HCT116 (cell line): ENCODE data around the gene SERPINB6. TPM values are rescaled to one million over a fixed set of nuclear protein-coding genes. Genes with fewer than 3 reads are reported as not detected.

Source experiments
- ATAC-seq: fragments of 200-7000 bp; cut with Tn5 transposase; 2 replicates; pipeline ENCODE4 v1.9.1; 2020; ENCODE audit warnings: mild to moderate bottlenecking, moderate library complexity
- BruUV-seq: library from RNA; stranded (reverse); fragments of 400-500 nt; replicated peaks from 2 replicates; lab custom pipeline; 2021; lab: Mats Ljungman, UMichigan
- CTCF ChIA-PET: fragments of 300-600 bp; sonication (Branson Sonifier 250); formaldehyde crosslinking; loops from one replicate; lab custom pipeline; 2021; ENCODE audit warnings: antibody characterized with exemption; lab: Charles Lee
- POLR2A ChIA-PET: fragments of 300-600, 350-600 bp; sonication (Branson Sonifier 250); formaldehyde crosslinking; loops from one replicate; lab custom pipeline; 2021; ENCODE audit warnings: antibody characterized with exemption; lab: Charles Lee
- RAD21 ChIA-PET, 2 experiments: fragments of 300-600 bp; sonication (Branson Sonifier 250); formaldehyde crosslinking; loops; one replicate each; lab custom pipeline; 2023; ENCODE audit warnings: low total read pairs in 2 of 2; ENCODE audit not compliant: uncharacterized antibody in 2 of 2, unreplicated experiment in 2 of 2, low non-redundant PET in 1 of 2; lab: Charles Lee
- DNase-seq: peaks from one replicate; pipeline ENCODE4 v3.0.0-alpha.2; 2010; ENCODE audit warnings: low read depth, low spot score
- H2AFZ ChIP-seq: fragments of 200-600 bp; shearing (Covaris generic), sonication (generic); 2 replicates; pipeline ENCODE4 v1.6.1; 2017; ENCODE audit warnings: low read depth, mixed run types, mixed read lengths, antibody characterized with exemption, low read length; ENCODE audit not compliant: poor library complexity, severe bottlenecking
- H3K27ac ChIP-seq: 2 replicates; pipeline ENCODE4 v1.5.1; 2012; ENCODE audit warnings: low read depth, low read length
- H3K27me3 ChIP-seq: fragments of 200-600 bp; sonication (generic); 2 replicates; pipeline ENCODE4 v1.6.1; 2016; ENCODE audit warnings: mixed run types, low read length, mixed read lengths; ENCODE audit not compliant: insufficient read depth
- H3K36me3 ChIP-seq, 2 experiments: fragments of 200-500 bp in 1 of 2; fragments of 200-600 bp in 1 of 2; sonication (Bioruptor generic) in 1 of 2; sonication (generic) in 1 of 2; 2 replicates each; pipeline versions ENCODE4 v1.5.1 to v1.6.1; 2014 to 2016; ENCODE audit warnings: low read length in 2 of 2, inconsistent platforms in 1 of 2, mixed read lengths in 1 of 2, mixed run types in 1 of 2; ENCODE audit not compliant: insufficient read depth in 2 of 2, control insufficient read depth in 1 of 2
- H3K4me1 ChIP-seq, 2 experiments: fragments of 200-600 bp in 1 of 2; sonication (generic) in 1 of 2; 2 replicates each; pipeline versions ENCODE4 v1.5.1 to v1.6.1; 2012 to 2017; ENCODE audit warnings: low read length in 2 of 2, inconsistent platforms in 1 of 2, mild to moderate bottlenecking in 1 of 2, mixed read lengths in 1 of 2, mixed run types in 1 of 2, moderate library complexity in 1 of 2; ENCODE audit not compliant: insufficient read depth in 2 of 2, control insufficient read depth in 1 of 2
- H3K4me2 ChIP-seq: fragments of 200-600 bp; sonication (generic); 2 replicates; pipeline ENCODE4 v1.6.1; 2017; ENCODE audit warnings: mixed run types, low read length, mixed read lengths
- H3K4me3 ChIP-seq, 2 experiments: fragments of 200-600 bp in 1 of 2; sonication (generic) in 1 of 2; replicated peaks in 1 of 2; 2 replicates each; pipeline ENCODE4 v1.5.1; 2011 to 2016; ENCODE audit warnings: low read length in 2 of 2, control low read depth in 1 of 2, low read depth in 1 of 2, mild to moderate bottlenecking in 1 of 2, mixed read lengths in 1 of 2, mixed run types in 1 of 2
- H3K79me2 ChIP-seq: fragments of 200-600 bp; sonication (generic); 2 replicates; pipeline ENCODE4 v1.6.1; 2017; ENCODE audit warnings: mild to moderate bottlenecking, mixed run types, low read length, moderate library complexity, mixed read lengths; ENCODE audit not compliant: insufficient read depth
- H3K9ac ChIP-seq: fragments of 200-600 bp; sonication (generic); 2 replicates; pipeline ENCODE4 v1.6.1; 2016; ENCODE audit warnings: low read length, mixed read lengths
- H3K9me2 ChIP-seq: fragments of 200-600 bp; sonication (generic), shearing (Covaris generic); 2 replicates; pipeline ENCODE4 v1.6.1; 2017; ENCODE audit warnings: mixed run types, mild to moderate bottlenecking, moderate library complexity; ENCODE audit not compliant: insufficient read depth
- H3K9me3 ChIP-seq, 2 experiments: fragments of 200-500 bp in 1 of 2; fragments of 200-600 bp in 1 of 2; sonication (Bioruptor generic) in 1 of 2; sonication (generic) in 1 of 2; 2 replicates each; pipeline ENCODE4 v1.6.1; 2014 to 2017; ENCODE audit warnings: low read length in 2 of 2, mixed read lengths in 2 of 2, inconsistent platforms in 1 of 2, low read depth in 1 of 2, mild to moderate bottlenecking in 1 of 2, mixed run types in 1 of 2, moderate library complexity in 1 of 2; ENCODE audit not compliant: control insufficient read depth in 1 of 2, insufficient read depth in 1 of 2
- H4K20me1 ChIP-seq: fragments of 200-600 bp; sonication (generic), shearing (Covaris generic); 2 replicates; pipeline ENCODE4 v1.6.1; 2017; ENCODE audit warnings: mixed run types, mild to moderate bottlenecking, moderate library complexity; ENCODE audit not compliant: insufficient read depth
- CEBPB ChIP-seq: IDR thresholded peaks from 2 replicates; pipeline ENCODE4 v1.6.1; 2012; ENCODE audit warnings: low read depth
- EGR1 ChIP-seq: IDR thresholded peaks from 2 replicates; pipeline ENCODE4 v1.6.1; 2012; ENCODE audit warnings: low read depth
- ELF1 ChIP-seq: IDR thresholded peaks from 2 replicates; pipeline ENCODE4 v1.6.1; 2012; ENCODE audit warnings: low read depth, borderline replicate concordance
- EZH2 ChIP-seq: fragments of 200-600 bp; sonication (generic); IDR thresholded peaks from 2 replicates; pipeline ENCODE4 v1.6.1; 2017; ENCODE audit warnings: antibody characterized with exemption, mixed run types
- EZH2phosphoT487 ChIP-seq: fragments of 200-600 bp; IDR thresholded peaks from 2 replicates; pipeline ENCODE4 v1.6.1; 2018; ENCODE audit warnings: antibody characterized with exemption, borderline replicate concordance
- FOSL1 ChIP-seq: IDR thresholded peaks from 2 replicates; pipeline ENCODE4 v1.6.1; 2012; ENCODE audit warnings: low read depth
- JUND ChIP-seq: IDR thresholded peaks from 2 replicates; pipeline ENCODE4 v1.6.1; 2012
- POLR2AphosphoS5 ChIP-seq: IDR thresholded peaks from 2 replicates; pipeline ENCODE4 v1.6.1; 2011; ENCODE audit warnings: mild to moderate bottlenecking, low read depth, low read length, moderate library complexity
- RAD21 ChIP-seq: IDR thresholded peaks from 2 replicates; pipeline ENCODE4 v1.6.1; 2012; ENCODE audit warnings: low read depth, mild to moderate bottlenecking
- SIN3A ChIP-seq: IDR thresholded peaks from 2 replicates; pipeline ENCODE4 v1.6.1; 2012; ENCODE audit warnings: low read depth
- SRF ChIP-seq: IDR thresholded peaks from 2 replicates; pipeline ENCODE4 v1.6.1; 2012; ENCODE audit warnings: low read depth
- ZNF274 ChIP-seq: fragments of 200-500 bp; sonication (Bioruptor generic); IDR thresholded peaks from 2 replicates; pipeline ENCODE4 v1.6.1; 2014; ENCODE audit warnings: mild to moderate bottlenecking, low read depth, low read length, inconsistent platforms
- intact Hi-C: fragments of 100-400 bp; cut with micrococcal nuclease; formaldehyde crosslinking; loops from 2 replicates; pipeline ENCODE4 v1.10.0; 2022
- total RNA-seq: library from RNA; stranded (reverse); gene quantifications from one replicate; pipeline ENCODE4 v1.2.1, GENCODE V29; 2021; ENCODE audit not compliant: unreplicated experiment
- TF ChIP-seq, protein P1 (sequence below), 3 experiments: fragments of 200-600 bp in 1 of 3; sonication (generic) in 1 of 3; IDR thresholded peaks in 2 of 3; conservative IDR thresholded peaks in 1 of 3; 2 replicates each; pipeline ENCODE4 v1.5.1; 2012 to 2017; ENCODE audit warnings: low read depth in 2 of 3, low read length in 2 of 3, antibody characterized with exemption in 1 of 3, borderline replicate concordance in 1 of 3, control low read depth in 1 of 3, mild to moderate bottlenecking in 1 of 3, mixed read lengths in 1 of 3, mixed run types in 1 of 3, moderate library complexity in 1 of 3; ENCODE audit not compliant: insufficient read depth in 1 of 3
- TF ChIP-seq, protein P2 (sequence below): IDR thresholded peaks from 2 replicates; pipeline ENCODE4 v1.6.1; 2012
- TF ChIP-seq, protein P3 (sequence below): IDR thresholded peaks from 2 replicates; pipeline ENCODE4 v1.6.1; 2012
- TF ChIP-seq, protein P4 (sequence below): IDR thresholded peaks from 2 replicates; pipeline ENCODE4 v1.6.1; 2012; ENCODE audit warnings: low read depth

Gene SERPINB6
- total RNA-seq, 1 experiment from 2014 or later = 103 TPM

DNA sequence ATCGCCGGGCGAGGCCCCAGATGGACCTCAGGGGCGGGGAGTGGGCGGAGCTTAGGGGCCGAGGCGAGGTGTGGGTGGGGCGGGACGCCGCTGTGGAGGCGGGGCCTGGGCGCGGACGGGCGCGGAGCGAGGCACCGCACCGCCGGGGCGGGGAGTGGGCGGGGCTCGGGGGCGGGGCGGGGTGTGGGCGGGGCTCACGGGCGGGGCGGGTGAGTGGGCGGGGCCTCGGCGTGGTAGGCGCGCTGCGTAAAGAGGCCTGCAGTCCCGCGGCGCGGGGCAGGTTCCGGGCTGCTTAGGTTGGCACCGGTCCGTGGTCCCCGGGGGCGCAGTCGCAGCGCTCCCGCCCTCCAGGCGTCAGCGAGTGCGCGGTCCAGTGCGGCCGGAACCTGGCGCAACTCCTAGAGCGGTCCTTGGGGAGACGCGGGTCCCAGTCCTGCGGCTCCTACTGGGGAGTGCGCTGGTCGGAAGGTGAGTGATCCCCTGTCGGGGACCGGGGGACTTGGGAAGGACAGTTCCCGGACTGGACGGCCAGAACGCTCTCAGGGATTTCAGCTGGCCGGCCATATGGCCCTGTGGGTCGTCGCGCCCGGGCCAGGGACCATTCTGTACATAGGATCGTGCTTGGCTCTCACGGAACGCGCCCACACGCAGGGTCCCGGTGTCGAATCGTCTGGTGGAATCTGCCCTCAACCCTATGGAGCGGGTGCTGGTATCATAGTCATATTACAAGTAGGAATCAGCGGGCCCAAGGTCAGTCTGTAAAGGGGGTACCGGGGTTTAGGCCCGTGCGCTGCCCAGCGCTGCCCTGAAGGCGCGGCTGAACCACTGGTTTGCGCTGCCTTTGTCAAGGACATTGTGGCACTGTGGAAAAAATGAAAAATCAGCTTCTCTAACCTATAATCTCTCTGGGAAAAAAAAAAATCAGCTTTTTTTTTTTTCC lies 28.5 kb upstream of the SERPINB6 start, which contains the start of gene NQO2 (continued):
- TF ChIP-seq, protein P1, sequence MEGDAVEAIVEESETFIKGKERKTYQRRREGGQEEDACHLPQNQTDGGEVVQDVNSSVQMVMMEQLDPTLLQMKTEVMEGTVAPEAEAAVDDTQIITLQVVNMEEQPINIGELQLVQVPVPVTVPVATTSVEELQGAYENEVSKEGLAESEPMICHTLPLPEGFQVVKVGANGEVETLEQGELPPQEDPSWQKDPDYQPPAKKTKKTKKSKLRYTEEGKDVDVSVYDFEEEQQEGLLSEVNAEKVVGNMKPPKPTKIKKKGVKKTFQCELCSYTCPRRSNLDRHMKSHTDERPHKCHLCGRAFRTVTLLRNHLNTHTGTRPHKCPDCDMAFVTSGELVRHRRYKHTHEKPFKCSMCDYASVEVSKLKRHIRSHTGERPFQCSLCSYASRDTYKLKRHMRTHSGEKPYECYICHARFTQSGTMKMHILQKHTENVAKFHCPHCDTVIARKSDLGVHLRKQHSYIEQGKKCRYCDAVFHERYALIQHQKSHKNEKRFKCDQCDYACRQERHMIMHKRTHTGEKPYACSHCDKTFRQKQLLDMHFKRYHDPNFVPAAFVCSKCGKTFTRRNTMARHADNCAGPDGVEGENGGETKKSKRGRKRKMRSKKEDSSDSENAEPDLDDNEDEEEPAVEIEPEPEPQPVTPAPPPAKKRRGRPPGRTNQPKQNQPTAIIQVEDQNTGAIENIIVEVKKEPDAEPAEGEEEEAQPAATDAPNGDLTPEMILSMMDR (IDR thresholded peaks at IDR 0.05 in 2 of 3, conservative IDR thresholded peaks at IDR 0.05 in 1 of 3; ENCODE audit: borderline replicate concordance in 1 of 3, insufficient read depth in 1 of 3, low read depth in 2 of 3, low read length in 2 of 3) = 0 out of 6 replicates have a peak, but pooled peaks of 1 of the 3 experiments have one; percentile 3
- TF ChIP-seq ELF1 (no peak; the same call in 1 of the 2 replicates), POLR2AphosphoS5 (peak; percentile 99), ZNF274 (no peak), SRF (no peak), JUND (no peak)
- TF ChIP-seq, protein P2, sequence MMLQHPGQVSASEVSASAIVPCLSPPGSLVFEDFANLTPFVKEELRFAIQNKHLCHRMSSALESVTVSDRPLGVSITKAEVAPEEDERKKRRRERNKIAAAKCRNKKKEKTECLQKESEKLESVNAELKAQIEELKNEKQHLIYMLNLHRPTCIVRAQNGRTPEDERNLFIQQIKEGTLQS = no peak
- TF ChIP-seq, protein P3, sequence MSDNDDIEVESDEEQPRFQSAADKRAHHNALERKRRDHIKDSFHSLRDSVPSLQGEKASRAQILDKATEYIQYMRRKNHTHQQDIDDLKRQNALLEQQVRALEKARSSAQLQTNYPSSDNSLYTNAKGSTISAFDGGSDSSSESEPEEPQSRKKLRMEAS = peak; percentile 79

DNA sequence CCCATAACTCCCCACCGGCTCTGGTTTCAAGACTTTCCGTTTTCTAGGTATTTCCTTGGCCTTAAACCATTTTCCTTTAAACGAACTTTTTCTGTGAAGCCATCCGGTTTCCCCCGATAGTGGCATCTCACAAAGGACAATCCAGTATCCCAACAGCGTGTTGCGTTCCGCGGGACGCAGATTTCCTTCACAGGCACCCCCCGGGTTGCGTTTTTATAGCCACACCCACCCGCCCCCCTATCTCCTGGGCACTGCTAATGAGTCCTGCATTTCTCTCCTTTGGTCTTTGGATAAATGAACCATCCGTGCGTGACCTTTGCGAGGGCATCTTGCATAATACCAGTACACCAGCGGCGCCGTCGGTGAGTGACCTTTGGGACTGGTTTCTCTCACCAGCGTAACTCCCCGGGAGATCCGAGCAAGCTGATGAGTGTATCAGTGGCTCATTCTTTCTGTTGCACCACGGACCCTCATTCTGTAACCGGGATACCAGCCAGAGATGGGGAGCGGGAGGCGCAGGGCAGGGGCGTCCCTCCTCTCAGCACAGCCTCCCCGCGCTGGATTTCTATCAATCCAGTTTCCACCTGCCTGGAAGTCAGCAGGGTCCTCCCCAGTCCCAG lies 27.7 kb upstream of the SERPINB6 start:
- H2AFZ ChIP-seq = peak overlapping the region; percentile 48
- ChIA-PET CTCF (interaction anchor here (0.6 to 2.0 kb wide), 8 partner anchors 8 to 208 kb away, joined by 3 to 7 read pairs (median 4); partner anchors contain the start of gene BPHL), RAD21 (interaction anchor here (0.6 to 1.0 kb wide), 3 partner anchors 55 to 261 kb away, joined by 3 to 4 read pairs (median 4); no protein-coding TSS in a partner anchor), POLR2A (interaction anchor here (0.6 to 3.6 kb wide), 11 partner anchors 9 to 211 kb away, joined by 3 to 21 read pairs (median 6); no protein-coding TSS in a partner anchor)
- H3K9me2 ChIP-seq = no peaks in the 10 kb centered on the region
- ATAC-seq (peak; percentile 36), DNase-seq (no peak)
- H3K27ac ChIP-seq = peak overlapping the region; percentile 46
- peak overlapping the region; percentile 96 for H3K4me2 ChIP-seq
- peaks cover 30% of the 10 kb centered on the region for H3K79me2 ChIP-seq
- intact Hi-C loops = loop anchor here (1.0 to 5.0 kb wide), 4 partner anchors 56 to 253 kb away; partner anchors contain the start of gene BPHL
- no peaks in the 10 kb centered on the region for H3K9me3 ChIP-seq
- peak overlapping the region; percentile 65 for H3K9ac ChIP-seq
- H4K20me1 ChIP-seq = no peaks in the 10 kb centered on the region
- H3K36me3 ChIP-seq = no peaks in the 10 kb centered on the region
- TSS peak; percentile 81 for BruUV-seq
- H3K27me3 ChIP-seq = no peaks in the 10 kb centered on the region
- H3K4me3 ChIP-seq = peak overlapping the region; percentile 49 to 70
- H3K4me1 ChIP-seq = peaks cover 18 to 28% of the 10 kb centered on the region in 2 experiments
- no peak for TF ChIP-seq ZNF274
- TF ChIP-seq CEBPB = peak; percentile 59; the same call in 1 of the 2 replicates
- TF ChIP-seq, protein P4, sequence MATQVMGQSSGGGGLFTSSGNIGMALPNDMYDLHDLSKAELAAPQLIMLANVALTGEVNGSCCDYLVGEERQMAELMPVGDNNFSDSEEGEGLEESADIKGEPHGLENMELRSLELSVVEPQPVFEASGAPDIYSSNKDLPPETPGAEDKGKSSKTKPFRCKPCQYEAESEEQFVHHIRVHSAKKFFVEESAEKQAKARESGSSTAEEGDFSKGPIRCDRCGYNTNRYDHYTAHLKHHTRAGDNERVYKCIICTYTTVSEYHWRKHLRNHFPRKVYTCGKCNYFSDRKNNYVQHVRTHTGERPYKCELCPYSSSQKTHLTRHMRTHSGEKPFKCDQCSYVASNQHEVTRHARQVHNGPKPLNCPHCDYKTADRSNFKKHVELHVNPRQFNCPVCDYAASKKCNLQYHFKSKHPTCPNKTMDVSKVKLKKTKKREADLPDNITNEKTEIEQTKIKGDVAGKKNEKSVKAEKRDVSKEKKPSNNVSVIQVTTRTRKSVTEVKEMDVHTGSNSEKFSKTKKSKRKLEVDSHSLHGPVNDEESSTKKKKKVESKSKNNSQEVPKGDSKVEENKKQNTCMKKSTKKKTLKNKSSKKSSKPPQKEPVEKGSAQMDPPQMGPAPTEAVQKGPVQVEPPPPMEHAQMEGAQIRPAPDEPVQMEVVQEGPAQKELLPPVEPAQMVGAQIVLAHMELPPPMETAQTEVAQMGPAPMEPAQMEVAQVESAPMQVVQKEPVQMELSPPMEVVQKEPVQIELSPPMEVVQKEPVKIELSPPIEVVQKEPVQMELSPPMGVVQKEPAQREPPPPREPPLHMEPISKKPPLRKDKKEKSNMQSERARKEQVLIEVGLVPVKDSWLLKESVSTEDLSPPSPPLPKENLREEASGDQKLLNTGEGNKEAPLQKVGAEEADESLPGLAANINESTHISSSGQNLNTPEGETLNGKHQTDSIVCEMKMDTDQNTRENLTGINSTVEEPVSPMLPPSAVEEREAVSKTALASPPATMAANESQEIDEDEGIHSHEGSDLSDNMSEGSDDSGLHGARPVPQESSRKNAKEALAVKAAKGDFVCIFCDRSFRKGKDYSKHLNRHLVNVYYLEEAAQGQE = no peak
- no peak for TF ChIP-seq SIN3A
- TF ChIP-seq RAD21 = 0 out of 2 replicates have a peak, but pooled peaks have one; percentile 1
- TF ChIP-seq EZH2 = no peak
- TF ChIP-seq EGR1 = no peak
- no peak for TF ChIP-seq FOSL1
- no peak for TF ChIP-seq ELF1
- no peak for TF ChIP-seq EZH2phosphoT487
- TF ChIP-seq, protein P3 = no peak
